ENCODE results near the gene IGF2R. TPM values are rescaled to one million over a fixed set of nuclear protein-coding genes. Genes with fewer than 3 reads are reported as not detected.

Gene IGF2R
- total and polyA plus RNA-seq, 9 donors: 29.3 to 116 (median 49.2) TPM

DNA sequence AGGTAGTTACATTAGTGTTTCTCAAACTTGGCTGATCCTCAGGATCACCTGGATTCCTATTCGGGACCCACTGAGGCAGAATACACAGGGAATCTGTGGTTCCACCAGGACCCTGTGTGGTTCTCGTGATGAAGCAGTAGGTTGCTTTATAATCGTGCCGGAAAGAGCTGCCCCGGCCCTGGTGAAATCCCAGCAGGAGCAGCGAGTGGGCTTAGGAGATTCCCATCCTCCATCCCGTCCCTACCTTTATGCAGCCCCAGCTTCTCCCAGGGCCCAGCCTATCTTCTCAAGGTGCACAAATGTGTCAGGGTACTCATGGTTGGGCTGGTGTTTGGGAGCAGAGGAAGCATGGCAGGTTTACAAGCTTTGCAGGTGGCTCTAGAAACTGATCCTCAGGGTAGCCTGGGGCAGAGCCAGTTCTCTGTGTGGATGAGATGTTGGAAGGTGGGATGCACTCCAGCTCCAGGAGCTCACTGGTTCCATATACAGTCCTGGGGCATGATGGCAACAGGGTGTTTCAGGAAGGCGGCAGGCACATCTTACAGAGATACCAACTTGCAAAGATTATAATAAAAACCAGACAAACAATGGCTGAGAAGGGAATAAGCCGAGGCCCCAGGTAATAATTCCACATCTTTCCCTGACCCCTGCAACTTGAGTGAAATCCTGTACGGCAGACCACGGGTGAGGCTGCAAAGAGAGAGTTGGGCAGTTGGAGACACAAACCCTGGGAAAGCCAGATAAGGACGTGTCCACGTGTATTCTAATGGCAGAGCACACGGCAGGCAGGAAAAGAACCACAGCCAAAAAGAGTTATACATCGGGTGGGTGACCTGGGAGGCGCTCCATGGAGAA is 158.6 kb downstream of the IGF2R start:
- 92 to 94% (median 94%) methylated on average over 16 of the region's 16 CpGs for WGBS, 3 donors

DNA sequence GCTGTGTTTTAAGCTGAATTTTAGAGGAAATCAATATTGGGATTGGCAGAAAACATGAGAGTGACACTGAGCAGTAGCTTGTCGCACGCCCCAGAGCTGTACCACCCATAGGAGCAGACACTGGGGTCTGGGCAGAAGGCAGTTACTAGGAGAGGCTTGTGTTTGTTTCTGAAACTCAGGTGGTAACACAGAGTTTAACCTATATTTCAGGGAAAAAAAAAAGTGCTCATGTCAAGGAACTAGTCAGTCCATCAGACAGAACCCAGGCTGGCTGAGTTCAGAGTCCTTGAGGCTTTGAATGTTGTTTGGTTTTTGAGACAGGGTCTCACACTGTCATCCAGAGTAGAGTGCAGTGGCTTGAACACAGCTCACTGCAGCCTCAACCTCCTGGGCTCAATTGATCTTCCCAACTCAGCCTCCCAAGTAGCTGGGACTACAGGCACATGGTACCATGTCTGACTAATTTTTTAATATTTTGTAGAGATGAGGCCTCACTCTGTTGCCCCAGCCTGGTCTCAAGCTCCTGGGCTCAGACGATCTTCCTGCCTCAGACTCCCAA is 159.3 kb downstream of the IGF2R start:
- H3K4me3 ChIP-seq: no peak overlapping the region
- H3K9me3 ChIP-seq: no peaks in the 10 kb centered on the region
- DNase-seq: no peak
- WGBS, 3 donors: 90 to 97% (median 94%) methylated on average over 3 of the region's 3 CpGs
- no peak overlapping the region for H3K27ac ChIP-seq
- TF ChIP-seq, protein P1, sequence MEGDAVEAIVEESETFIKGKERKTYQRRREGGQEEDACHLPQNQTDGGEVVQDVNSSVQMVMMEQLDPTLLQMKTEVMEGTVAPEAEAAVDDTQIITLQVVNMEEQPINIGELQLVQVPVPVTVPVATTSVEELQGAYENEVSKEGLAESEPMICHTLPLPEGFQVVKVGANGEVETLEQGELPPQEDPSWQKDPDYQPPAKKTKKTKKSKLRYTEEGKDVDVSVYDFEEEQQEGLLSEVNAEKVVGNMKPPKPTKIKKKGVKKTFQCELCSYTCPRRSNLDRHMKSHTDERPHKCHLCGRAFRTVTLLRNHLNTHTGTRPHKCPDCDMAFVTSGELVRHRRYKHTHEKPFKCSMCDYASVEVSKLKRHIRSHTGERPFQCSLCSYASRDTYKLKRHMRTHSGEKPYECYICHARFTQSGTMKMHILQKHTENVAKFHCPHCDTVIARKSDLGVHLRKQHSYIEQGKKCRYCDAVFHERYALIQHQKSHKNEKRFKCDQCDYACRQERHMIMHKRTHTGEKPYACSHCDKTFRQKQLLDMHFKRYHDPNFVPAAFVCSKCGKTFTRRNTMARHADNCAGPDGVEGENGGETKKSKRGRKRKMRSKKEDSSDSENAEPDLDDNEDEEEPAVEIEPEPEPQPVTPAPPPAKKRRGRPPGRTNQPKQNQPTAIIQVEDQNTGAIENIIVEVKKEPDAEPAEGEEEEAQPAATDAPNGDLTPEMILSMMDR (IDR thresholded peaks at IDR 0.05): no peak
- TF ChIP-seq POLR2A (IDR thresholded peaks at IDR 0.05) (no peak), EP300 (IDR thresholded peaks at IDR 0.05) (no peak)
- no peaks in the 10 kb centered on the region for H3K4me1 ChIP-seq (ENCODE audit: insufficient read depth)
- intact Hi-C loops (cut with DNase I): no loop called here
- no peaks in the 10 kb centered on the region for H3K27me3 ChIP-seq
- no peaks in the 10 kb centered on the region for H3K36me3 ChIP-seq

More for the DNA sequence above, 158.6 kb downstream of the IGF2R start:
- H3K9me3 ChIP-seq: no peaks in the 10 kb centered on the region
- no peak for DNase-seq
- TF ChIP-seq, protein P1 (IDR thresholded peaks at IDR 0.05): no peak
- TF ChIP-seq POLR2A (IDR thresholded peaks at IDR 0.05) (no peak), EP300 (IDR thresholded peaks at IDR 0.05) (no peak)
- H3K27ac ChIP-seq: no peak overlapping the region
- H3K4me1 ChIP-seq (ENCODE audit: insufficient read depth): no peaks in the 10 kb centered on the region
- no peak overlapping the region for H3K4me3 ChIP-seq
- H3K36me3 ChIP-seq: no peaks in the 10 kb centered on the region
- intact Hi-C loops (cut with DNase I): no loop called here
- H3K27me3 ChIP-seq: no peaks in the 10 kb centered on the region

DNA sequence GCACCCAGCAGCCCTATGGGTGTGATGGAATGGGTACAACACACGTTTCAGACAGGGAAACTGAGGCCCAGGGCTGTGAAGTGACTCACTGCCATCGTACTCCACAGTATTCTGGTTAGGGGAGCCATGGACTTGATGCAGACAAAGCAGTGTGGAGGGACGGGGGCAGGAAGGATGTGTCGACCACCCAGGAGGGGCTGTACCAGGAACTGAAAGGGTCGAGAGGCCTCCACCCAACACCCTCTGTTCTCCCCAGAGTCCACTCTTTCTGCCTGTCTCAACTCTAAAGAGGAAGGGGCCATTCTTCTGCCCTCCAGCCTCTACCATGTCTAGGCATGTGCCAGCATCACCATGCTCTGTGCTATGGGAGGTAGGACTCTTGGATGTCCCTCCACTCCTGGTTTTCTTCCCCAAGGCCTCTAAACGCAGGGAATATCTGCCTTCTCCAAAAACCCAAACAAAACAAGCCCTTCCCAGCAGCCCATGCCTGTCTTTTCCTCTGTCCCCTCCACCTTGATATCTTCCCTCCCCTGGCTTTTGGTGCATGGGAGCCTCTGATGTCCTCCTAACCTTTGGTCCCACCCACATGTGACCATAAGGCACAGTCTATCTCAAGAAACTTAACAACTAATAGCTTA is 160.1 kb downstream of the IGF2R start:
- no peaks in the 10 kb centered on the region for H3K36me3 ChIP-seq
- no peak for DNase-seq
- H3K4me3 ChIP-seq: no peak overlapping the region
- no peak overlapping the region for H3K27ac ChIP-seq
- H3K27me3 ChIP-seq: no peaks in the 10 kb centered on the region
- no peaks in the 10 kb centered on the region for H3K4me1 ChIP-seq (ENCODE audit: insufficient read depth)
- WGBS, 3 donors: 84 to 94% (median 85%) methylated on average over 6 of the region's 6 CpGs
- TF ChIP-seq, protein P1 (IDR thresholded peaks at IDR 0.05): no peak
- no peak for TF ChIP-seq EP300 (IDR thresholded peaks at IDR 0.05)
- no peak for TF ChIP-seq POLR2A (IDR thresholded peaks at IDR 0.05)
- intact Hi-C loops (cut with DNase I): no loop called here
- no peaks in the 10 kb centered on the region for H3K9me3 ChIP-seq

DNA sequence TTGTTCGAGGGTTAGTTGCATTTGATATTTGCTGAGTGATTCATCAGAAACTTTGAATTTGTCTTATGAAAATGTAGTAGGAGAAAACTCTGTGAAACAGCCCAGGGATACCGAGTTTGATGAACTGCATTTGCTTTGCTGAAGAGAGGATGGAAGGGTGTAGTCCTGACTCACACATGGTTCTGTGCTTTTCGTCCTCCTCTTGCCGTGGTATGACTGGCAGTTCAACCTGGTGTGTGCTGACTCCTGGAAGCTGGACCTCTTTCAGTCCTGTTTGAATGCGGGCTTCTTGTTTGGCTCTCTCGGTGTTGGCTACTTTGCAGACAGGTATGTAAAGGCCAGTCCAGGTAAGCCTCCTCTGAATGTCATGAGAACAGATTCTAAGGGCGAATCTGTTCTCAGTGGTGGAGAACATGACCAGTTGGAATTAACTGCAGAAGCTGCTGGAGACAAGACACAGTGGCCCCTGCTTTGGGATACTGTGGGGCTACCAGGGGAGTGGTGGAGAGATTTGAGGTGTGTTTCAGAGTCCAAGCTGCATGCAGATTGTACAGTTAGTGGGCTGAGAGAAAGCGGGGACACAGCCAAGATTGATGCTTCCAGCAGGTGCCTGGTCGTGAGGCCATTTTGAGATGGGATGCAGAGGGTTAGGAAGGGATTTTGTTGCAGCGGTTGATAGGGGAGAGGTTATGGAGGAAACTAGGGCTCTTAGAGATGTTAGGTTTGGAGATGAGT is 161.2 kb downstream of the IGF2R start:
- intact Hi-C loops (cut with DNase I): loop anchor here in 1 of 4 donors (10.0 kb wide), 1 partner anchor 325 kb away; no protein-coding TSS in a partner anchor
- no peak for TF ChIP-seq POLR2A (IDR thresholded peaks at IDR 0.05)
- TF ChIP-seq EP300 (IDR thresholded peaks at IDR 0.05): no peak
- TF ChIP-seq, protein P1 (IDR thresholded peaks at IDR 0.05): no peak
- Histone ChIP-seq H3K4me3 (no peak overlapping the region), H3K27me3 (no peaks in the 10 kb centered on the region), H3K36me3 (no peaks in the 10 kb centered on the region), H3K4me1 (ENCODE audit: insufficient read depth) (no peaks in the 10 kb centered on the region), H3K9me3 (no peaks in the 10 kb centered on the region), H3K27ac (no peak overlapping the region)
- no peak for DNase-seq
- 92 to 97% (median 95%) methylated on average over 10 of the region's 10 CpGs for WGBS, 3 donors
